ENCODE data around the gene POLH.
"Not testable (repeated sequence)": the region's sequence is repeated elsewhere in the genome, so short reads cannot be mapped to it uniquely, and the experiment has no call there.

DNA sequence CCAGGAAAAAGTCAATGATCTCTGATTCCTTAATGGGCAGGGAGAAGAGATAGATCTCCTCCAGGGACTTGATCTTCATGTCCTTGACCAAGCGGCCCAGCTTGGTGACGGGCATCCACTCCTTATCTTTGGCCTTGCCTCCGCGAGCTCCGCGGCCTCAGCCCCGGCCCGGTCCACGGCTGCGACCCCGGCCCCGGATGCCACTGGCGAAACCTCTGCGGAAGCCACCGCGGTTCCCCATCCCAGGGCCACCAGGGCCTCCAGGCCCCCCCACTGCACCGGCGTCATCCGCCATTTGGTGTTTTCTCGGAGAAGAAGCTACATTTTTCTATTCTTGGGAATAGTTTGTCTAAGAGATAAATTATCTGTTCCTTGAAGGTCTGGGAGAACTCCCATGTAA lies 36.6 kb upstream of the POLH start:
- TF ChIP-seq EZH2 (IDR thresholded peaks at IDR 0.05; ENCODE audit: borderline replicate concordance); EZH2phosphoT487 (IDR thresholded peaks at IDR 0.05; ENCODE audit: low read depth, severe bottlenecking, unreplicated experiment): not testable (repeated sequence)
- TF ChIP-seq, protein P1, sequence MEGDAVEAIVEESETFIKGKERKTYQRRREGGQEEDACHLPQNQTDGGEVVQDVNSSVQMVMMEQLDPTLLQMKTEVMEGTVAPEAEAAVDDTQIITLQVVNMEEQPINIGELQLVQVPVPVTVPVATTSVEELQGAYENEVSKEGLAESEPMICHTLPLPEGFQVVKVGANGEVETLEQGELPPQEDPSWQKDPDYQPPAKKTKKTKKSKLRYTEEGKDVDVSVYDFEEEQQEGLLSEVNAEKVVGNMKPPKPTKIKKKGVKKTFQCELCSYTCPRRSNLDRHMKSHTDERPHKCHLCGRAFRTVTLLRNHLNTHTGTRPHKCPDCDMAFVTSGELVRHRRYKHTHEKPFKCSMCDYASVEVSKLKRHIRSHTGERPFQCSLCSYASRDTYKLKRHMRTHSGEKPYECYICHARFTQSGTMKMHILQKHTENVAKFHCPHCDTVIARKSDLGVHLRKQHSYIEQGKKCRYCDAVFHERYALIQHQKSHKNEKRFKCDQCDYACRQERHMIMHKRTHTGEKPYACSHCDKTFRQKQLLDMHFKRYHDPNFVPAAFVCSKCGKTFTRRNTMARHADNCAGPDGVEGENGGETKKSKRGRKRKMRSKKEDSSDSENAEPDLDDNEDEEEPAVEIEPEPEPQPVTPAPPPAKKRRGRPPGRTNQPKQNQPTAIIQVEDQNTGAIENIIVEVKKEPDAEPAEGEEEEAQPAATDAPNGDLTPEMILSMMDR (IDR thresholded peaks at IDR 0.05; ENCODE audit: poor library complexity), result not testable (repeated sequence)

Measured in hepatocyte (in vitro differentiated cells).